OCI-LY1 (cell line): Measurements from ENCODE around the gene GMDS.
"Not testable (repeated sequence)": the region's sequence is repeated elsewhere in the genome, so short reads cannot be mapped to it uniquely, and the experiment has no call there.

Experiments used
- H2AFZ ChIP-seq: fragments of 200-600 bp; sonication (generic), shearing (Covaris generic); 2 replicates; pipeline ENCODE4 v1.6.0; 2014; ENCODE audit warnings: antibody characterized with exemption, mild to moderate bottlenecking, low read length
- H3F3A ChIP-seq: fragments of 200-600 bp; sonication (generic), shearing (Covaris generic); 2 replicates; pipeline ENCODE4 v1.6.0; 2014; ENCODE audit warnings: mild to moderate bottlenecking, antibody characterized with exemption, low read length, moderate library complexity; ENCODE audit not compliant: insufficient read depth
- H3K27ac ChIP-seq: fragments of 200-600 bp; sonication (generic); 2 replicates; pipeline ENCODE4 v1.5.1; 2014; ENCODE audit warnings: low read length, mixed run types, mild to moderate bottlenecking, low read depth; ENCODE audit not compliant: poor library complexity, severe bottlenecking
- H3K27me3 ChIP-seq: fragments of 200-600 bp; sonication (generic); 2 replicates; pipeline ENCODE4 v1.6.0; 2014; ENCODE audit warnings: antibody characterized with exemption, mild to moderate bottlenecking, low read length, moderate library complexity; ENCODE audit not compliant: insufficient read depth
- H3K36me3 ChIP-seq: fragments of 200-600 bp; sonication (generic); 2 replicates; pipeline ENCODE4 v1.6.1; 2014; ENCODE audit warnings: mild to moderate bottlenecking, antibody characterized with exemption, low read length, moderate library complexity, mixed read lengths; ENCODE audit not compliant: insufficient read depth
- H3K4me1 ChIP-seq: fragments of 200-600 bp; sonication (generic); 2 replicates; pipeline ENCODE4 v1.5.1; 2014; ENCODE audit warnings: mild to moderate bottlenecking, low read length, moderate library complexity; ENCODE audit not compliant: insufficient read depth, severe bottlenecking
- H3K4me2 ChIP-seq: fragments of 200-600 bp; sonication (generic), shearing (Covaris generic); 2 replicates; pipeline ENCODE4 v1.6.1; 2014; ENCODE audit warnings: low read length
- H3K4me3 ChIP-seq: fragments of 200-600 bp; sonication (generic); 2 replicates; pipeline ENCODE4 v1.5.1; 2014; ENCODE audit warnings: low read length, low read depth, mild to moderate bottlenecking, mixed read lengths; ENCODE audit not compliant: poor library complexity, severe bottlenecking
- H3K79me2 ChIP-seq: fragments of 200-600 bp; shearing (Covaris generic); 2 replicates; pipeline ENCODE4 v1.6.1; 2016; ENCODE audit warnings: mixed run types, low read length, mixed read lengths; ENCODE audit not compliant: insufficient read depth
- H3K9ac ChIP-seq: fragments of 200-600 bp; sonication (generic), shearing (Covaris generic); 2 replicates; pipeline ENCODE4 v1.6.1; 2014; ENCODE audit warnings: mild to moderate bottlenecking, low read length, mixed read lengths
- H3K9me2 ChIP-seq: fragments of 200-600 bp; sonication (generic), shearing (Covaris generic); 2 replicates; pipeline ENCODE4 v1.6.1; 2014; ENCODE audit warnings: low read depth, mild to moderate bottlenecking, low read length, mixed read lengths
- H3K9me3 ChIP-seq: fragments of 200-600 bp; shearing (Covaris generic); 2 replicates; pipeline ENCODE4 v1.6.1; 2014; ENCODE audit warnings: low read length, mixed read lengths
- H4K20me1 ChIP-seq: fragments of 200-600 bp; sonication (generic), shearing (Covaris generic); 2 replicates; pipeline ENCODE4 v1.6.0; 2016; ENCODE audit warnings: mild to moderate bottlenecking, low read length; ENCODE audit not compliant: insufficient read depth
- CTCF ChIP-seq: fragments of 200-600 bp; sonication (generic), shearing (Covaris generic); IDR thresholded peaks from 2 replicates; pipeline ENCODE4 v1.5.1; 2017; ENCODE audit warnings: mild to moderate bottlenecking, antibody characterized with exemption, low read length, moderate library complexity, mixed read lengths
- EZH2 ChIP-seq: fragments of 200-600 bp; sonication (generic), shearing (Covaris generic); IDR thresholded peaks from 2 replicates; pipeline ENCODE4 v1.8.0; 2017; ENCODE audit warnings: borderline replicate concordance, mixed run types, mild to moderate bottlenecking, antibody characterized with exemption, low read length, moderate library complexity, mixed read lengths

Gene GMDS

GRCh38 chr6:1697688-1698351, 547.6 kb downstream of the GMDS start:
- Histone ChIP-seq H3K36me3 (peaks cover 25% of the 10 kb centered on the region), H3K79me2 (no peaks in the 10 kb centered on the region), H3F3A (no peaks in the 10 kb centered on the region), H3K27me3 (no peaks in the 10 kb centered on the region), H3K27ac (peak overlapping the region; percentile 28), H4K20me1 (no peaks in the 10 kb centered on the region), H3K4me3 (no peak overlapping the region), H3K4me1 (peaks cover 21% of the 10 kb centered on the region), H3K4me2 (no peak overlapping the region), H3K9ac (no peak overlapping the region), H3K9me3 (no peaks in the 10 kb centered on the region), H3K9me2 (no peaks in the 10 kb centered on the region), H2AFZ (no peak overlapping the region)
- no peak for TF ChIP-seq EZH2
- TF ChIP-seq CTCF, result no peak

GRCh38 chr6:1696463-1696850, 548.9 kb downstream of the GMDS start:
- Histone ChIP-seq H3K27ac (no peak overlapping the region), H3K4me2 (no peak overlapping the region), H3K9ac (no peak overlapping the region), H3K9me3 (peaks cover 4% of the 10 kb centered on the region; the same call in 1 of the 2 replicates), H3K27me3 (no peaks in the 10 kb centered on the region), H3K36me3 (peaks cover 28% of the 10 kb centered on the region), H3K79me2 (no peaks in the 10 kb centered on the region), H3K9me2 (no peaks in the 10 kb centered on the region), H3K4me3 (no peak overlapping the region), H4K20me1 (no peaks in the 10 kb centered on the region), H2AFZ (no peak overlapping the region), H3K4me1 (peaks cover 21% of the 10 kb centered on the region), H3F3A (no peaks in the 10 kb centered on the region)
- TF ChIP-seq EZH2, result no peak
- TF ChIP-seq CTCF, result no peak

GRCh38 chr6:1695546-1696462, 549.6 kb downstream of the GMDS start:
- H3K36me3 ChIP-seq, result peaks cover 28% of the 10 kb centered on the region
- H3K9me2 ChIP-seq, result no peaks in the 10 kb centered on the region
- no peak overlapping the region for H3K27ac ChIP-seq
- H3K4me3 ChIP-seq, result no peak overlapping the region
- H3K4me1 ChIP-seq, result peaks cover 21% of the 10 kb centered on the region
- no peak overlapping the region for H3K4me2 ChIP-seq
- H3K27me3 ChIP-seq, result no peaks in the 10 kb centered on the region
- TF ChIP-seq CTCF, result no peak
- TF ChIP-seq EZH2, result no peak
- H3K9ac ChIP-seq, result no peak overlapping the region
- no peak overlapping the region for H2AFZ ChIP-seq
- no peaks in the 10 kb centered on the region for H3K79me2 ChIP-seq
- peaks cover 4% of the 10 kb centered on the region; the same call in 1 of the 2 replicates for H3K9me3 ChIP-seq
- no peaks in the 10 kb centered on the region for H4K20me1 ChIP-seq
- no peaks in the 10 kb centered on the region for H3F3A ChIP-seq

- not testable (repeated sequence) for H3K9me2 ChIP-seq, H3K4me3 ChIP-seq, H3K27ac ChIP-seq, H3K79me2 ChIP-seq, H3F3A ChIP-seq, H4K20me1 ChIP-seq, H3K9ac ChIP-seq, H3K9me3 ChIP-seq, H3K4me1 ChIP-seq, H2AFZ ChIP-seq, H3K27me3 ChIP-seq, H3K4me2 ChIP-seq
- peaks cover 28% of the 10 kb centered on the region for H3K36me3 ChIP-seq
Measured at GRCh38 chr6:1691828-1692227, 553.6 kb downstream of the GMDS start.

GRCh38 chr6:1690656-1691055, 554.7 kb downstream of the GMDS start:
- H3F3A ChIP-seq, H3K4me3 ChIP-seq, H3K9ac ChIP-seq, H2AFZ ChIP-seq, H3K9me2 ChIP-seq, H3K79me2 ChIP-seq, H3K9me3 ChIP-seq, H3K4me1 ChIP-seq, H3K27ac ChIP-seq, H3K4me2 ChIP-seq, H4K20me1 ChIP-seq, H3K27me3 ChIP-seq: not testable (repeated sequence)
- peaks cover 28% of the 10 kb centered on the region for H3K36me3 ChIP-seq
